SK-N-MC (cell line): ENCODE data around the gene CDKAL1.

Source experiments
- EZH2 ChIP-seq: fragments of 200-600 bp; sonication (generic); IDR thresholded peaks from one replicate; pipeline ENCODE4 v1.6.1; 2017; ENCODE audit warnings: antibody characterized with exemption
- FOXP2 ChIP-seq: optimal IDR thresholded peaks from 2 replicates; pipeline ENCODE3; 2011; ENCODE audit warnings: mild to moderate bottlenecking, moderate library complexity; ENCODE audit not compliant: insufficient read depth; ENCODE audit errors: extremely low read length, control extremely low read depth
- POLR2AphosphoS5 ChIP-seq: IDR thresholded peaks from 2 replicates; pipeline ENCODE4 v1.6.1; 2012; ENCODE audit warnings: mild to moderate bottlenecking, low read depth, low read length, borderline replicate concordance

- TF ChIP-seq POLR2AphosphoS5: no peak
- no peak for TF ChIP-seq FOXP2
- no peak for TF ChIP-seq EZH2
Observed at GRCh38 chr6:20791074-20791473, 256.8 kb downstream of the CDKAL1 start.
